ENCODE data around the gene SH3GLB1. TPM values are rescaled to one million over a fixed set of nuclear protein-coding genes. Genes with fewer than 3 reads are reported as not detected.

SH3GLB1 gene
- total RNA-seq, 1 donor from 2014 or later: 63.8 TPM

DNA sequence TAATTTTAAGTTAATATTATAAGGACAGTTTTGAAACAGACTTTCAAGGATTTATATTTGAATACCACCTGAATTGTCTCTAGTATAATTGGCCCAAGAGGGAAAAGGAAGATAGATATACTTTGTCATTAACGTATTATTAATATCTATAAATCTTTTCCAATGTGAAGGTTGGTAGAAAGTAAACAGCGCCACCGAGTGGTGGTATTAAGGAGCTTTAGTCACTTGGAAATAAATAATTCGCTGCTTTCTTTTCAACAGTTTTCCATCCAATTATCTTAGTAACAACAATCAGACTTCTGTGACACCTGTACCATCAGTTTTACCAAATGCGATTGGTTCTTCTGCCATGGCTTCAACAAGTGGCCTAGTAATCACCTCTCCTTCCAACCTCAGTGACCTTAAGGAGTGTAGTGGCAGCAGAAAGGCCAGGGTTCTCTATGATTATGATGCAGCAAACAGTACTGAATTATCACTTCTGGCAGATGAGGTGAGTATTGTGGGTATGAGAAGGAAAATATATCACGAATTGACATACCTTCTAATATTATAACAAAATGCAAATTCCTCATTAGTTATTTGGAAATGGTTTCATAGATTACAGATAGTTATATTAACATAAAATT lies 37.7 kb downstream of the SH3GLB1 start:
- ATAC-seq (ENCODE audit: low read depth) (no peak), DNase-seq (no peak)
- ChIA-PET CTCF (interaction anchor here (0.6 to 1.0 kb wide), 3 partner anchors 9 to 240 kb away, joined by 3 to 5 read pairs (median 3); no protein-coding TSS in a partner anchor), POLR2A (interaction anchor here (1.4 kb wide), 1 partner anchor 38 kb away, joined by 3 read pairs; no protein-coding TSS in a partner anchor)
- intact Hi-C loops (cut with micrococcal nuclease): loop anchor here (1.0 to 5.0 kb wide), 5 partner anchors 35 to 362 kb away; no protein-coding TSS in a partner anchor
- TF ChIP-seq, protein P1, sequence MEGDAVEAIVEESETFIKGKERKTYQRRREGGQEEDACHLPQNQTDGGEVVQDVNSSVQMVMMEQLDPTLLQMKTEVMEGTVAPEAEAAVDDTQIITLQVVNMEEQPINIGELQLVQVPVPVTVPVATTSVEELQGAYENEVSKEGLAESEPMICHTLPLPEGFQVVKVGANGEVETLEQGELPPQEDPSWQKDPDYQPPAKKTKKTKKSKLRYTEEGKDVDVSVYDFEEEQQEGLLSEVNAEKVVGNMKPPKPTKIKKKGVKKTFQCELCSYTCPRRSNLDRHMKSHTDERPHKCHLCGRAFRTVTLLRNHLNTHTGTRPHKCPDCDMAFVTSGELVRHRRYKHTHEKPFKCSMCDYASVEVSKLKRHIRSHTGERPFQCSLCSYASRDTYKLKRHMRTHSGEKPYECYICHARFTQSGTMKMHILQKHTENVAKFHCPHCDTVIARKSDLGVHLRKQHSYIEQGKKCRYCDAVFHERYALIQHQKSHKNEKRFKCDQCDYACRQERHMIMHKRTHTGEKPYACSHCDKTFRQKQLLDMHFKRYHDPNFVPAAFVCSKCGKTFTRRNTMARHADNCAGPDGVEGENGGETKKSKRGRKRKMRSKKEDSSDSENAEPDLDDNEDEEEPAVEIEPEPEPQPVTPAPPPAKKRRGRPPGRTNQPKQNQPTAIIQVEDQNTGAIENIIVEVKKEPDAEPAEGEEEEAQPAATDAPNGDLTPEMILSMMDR (IDR thresholded peaks at IDR 0.05): peak; percentile 73
- Mint-ChIP-seq H3K4me3 (no peak overlapping the region), H3K36me3 (ENCODE audit: low read depth) (peaks cover 41% of the 10 kb centered on the region), H3K4me1 (peaks cover 2% of the 10 kb centered on the region), H3K9me3 (no peaks in the 10 kb centered on the region), H3K27me3 (no peaks in the 10 kb centered on the region), H3K27ac (no peak overlapping the region)

DNA sequence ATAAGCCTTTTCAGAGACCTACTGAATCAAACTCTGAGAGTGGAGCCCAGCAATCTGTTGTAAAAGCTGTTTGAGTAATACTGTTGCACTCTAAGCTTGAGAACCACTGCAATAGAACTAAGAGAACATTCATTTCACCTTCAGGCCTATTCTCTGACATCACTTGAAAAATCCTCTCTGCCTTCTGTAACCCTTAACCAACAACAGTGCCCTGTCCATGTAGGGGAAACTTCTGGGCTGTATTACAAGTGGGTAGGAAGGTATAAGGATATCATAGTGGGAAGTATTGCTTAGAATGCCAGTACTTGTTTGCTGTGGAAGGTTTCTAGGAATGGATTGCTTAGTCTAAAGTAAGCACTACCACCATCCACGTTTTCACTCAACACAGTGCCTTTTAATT lies 42.9 kb downstream of the SH3GLB1 start:
- Mint-ChIP-seq H3K36me3 (ENCODE audit: low read depth) (peaks cover 33% of the 10 kb centered on the region), H3K9me3 (no peaks in the 10 kb centered on the region), H3K4me3 (no peak overlapping the region), H3K27ac (no peak overlapping the region), H3K27me3 (no peaks in the 10 kb centered on the region), H3K4me1 (no peaks in the 10 kb centered on the region)
- intact Hi-C loops (cut with micrococcal nuclease): no loop called here
- CTCF ChIA-PET: no interaction called here
- ATAC-seq (ENCODE audit: low read depth) (no peak), DNase-seq (no peak)
- TF ChIP-seq, protein P1 (IDR thresholded peaks at IDR 0.05): no peak
- POLR2A ChIA-PET: interaction anchor here (1.1 kb wide), 1 partner anchor 43 kb away, joined by 3 read pairs; the partner anchor contains the start of gene SH3GLB1

DNA sequence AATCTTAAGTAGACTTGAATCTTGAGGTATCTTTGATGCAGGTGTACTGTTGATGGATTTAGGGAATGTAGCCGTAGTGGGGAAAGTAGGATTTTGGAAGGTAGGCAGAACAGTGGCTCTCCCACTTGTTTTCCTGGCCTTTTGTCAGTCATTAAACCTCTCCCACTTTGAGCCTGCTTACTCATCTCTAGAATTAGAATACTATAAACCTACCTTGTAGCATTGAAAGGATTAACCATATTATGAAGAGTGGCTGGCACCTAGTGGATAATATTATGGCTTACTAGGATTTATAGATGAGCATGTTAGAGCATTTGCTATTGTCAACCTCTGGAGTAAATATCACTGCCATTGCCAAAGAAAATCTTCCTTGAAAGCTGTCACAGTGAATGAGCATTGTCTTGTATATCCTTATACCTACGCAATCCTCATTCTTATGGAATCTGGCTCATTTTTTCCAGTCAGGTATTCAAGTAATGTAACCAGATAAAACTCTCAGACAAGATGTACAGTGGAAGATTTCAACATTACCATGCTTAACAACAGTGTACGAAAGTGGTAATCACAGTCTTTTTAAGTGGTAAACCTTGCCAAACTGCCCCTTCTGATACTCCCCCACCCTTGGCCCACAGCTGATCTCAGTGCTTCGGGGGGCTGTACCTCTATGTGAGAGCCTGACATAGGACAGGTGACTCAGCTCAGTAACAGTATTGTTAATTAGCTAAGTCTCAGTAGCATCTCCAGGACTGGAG lies 44.4 kb downstream of the SH3GLB1 start:
- H3K4me1 Mint-ChIP-seq: no peaks in the 10 kb centered on the region
- POLR2A ChIA-PET: interaction anchor here (0.6 to 1.1 kb wide), 2 partner anchors 19 to 45 kb away, joined by 3 read pairs; partner anchors contain the start of gene SH3GLB1
- H3K4me3 Mint-ChIP-seq: no peak overlapping the region
- no peaks in the 10 kb centered on the region for H3K27me3 Mint-ChIP-seq
- H3K36me3 Mint-ChIP-seq (ENCODE audit: low read depth): peaks cover 25% of the 10 kb centered on the region
- CTCF ChIA-PET: no interaction called here
- H3K9me3 Mint-ChIP-seq: no peaks in the 10 kb centered on the region
- no peak for DNase-seq
- TF ChIP-seq, protein P1 (IDR thresholded peaks at IDR 0.05): no peak
- ATAC-seq (ENCODE audit: low read depth): no peak
- intact Hi-C loops (cut with micrococcal nuclease): no loop called here
- no peak overlapping the region for H3K27ac Mint-ChIP-seq

DNA sequence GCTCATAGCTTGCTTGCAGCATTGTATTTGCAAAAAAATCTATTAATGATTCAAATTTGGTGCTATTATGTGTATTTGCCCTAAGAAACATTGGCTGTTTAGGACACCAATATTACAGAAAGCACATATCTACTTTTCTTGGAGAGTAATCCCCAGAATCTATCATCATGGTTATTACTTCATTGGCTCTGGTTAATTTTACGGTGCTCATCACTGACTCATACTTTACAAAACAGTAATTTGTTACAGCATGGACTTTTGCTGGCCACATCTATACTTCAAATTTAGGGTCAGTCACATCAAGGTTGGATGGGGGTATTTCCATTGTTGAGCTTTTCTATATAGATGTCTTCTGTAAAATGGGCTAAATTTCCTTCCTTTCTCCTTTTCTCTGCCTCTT lies 45.7 kb downstream of the SH3GLB1 start:
- ChIA-PET CTCF (no interaction called here), POLR2A (interaction anchor here (1.1 to 1.3 kb wide), 2 partner anchors 10 to 46 kb away, joined by 3 read pairs; partner anchors contain the start of gene SH3GLB1)
- Mint-ChIP-seq H3K4me1 (peaks cover 4% of the 10 kb centered on the region), H3K36me3 (ENCODE audit: low read depth) (peaks cover 13% of the 10 kb centered on the region), H3K4me3 (no peak overlapping the region), H3K27me3 (peaks cover 5% of the 10 kb centered on the region), H3K9me3 (no peaks in the 10 kb centered on the region), H3K27ac (no peak overlapping the region)
- intact Hi-C loops (cut with micrococcal nuclease): no loop called here
- no peak for ATAC-seq (ENCODE audit: low read depth)
- TF ChIP-seq, protein P1 (IDR thresholded peaks at IDR 0.05): no peak
- no peak for DNase-seq

DNA sequence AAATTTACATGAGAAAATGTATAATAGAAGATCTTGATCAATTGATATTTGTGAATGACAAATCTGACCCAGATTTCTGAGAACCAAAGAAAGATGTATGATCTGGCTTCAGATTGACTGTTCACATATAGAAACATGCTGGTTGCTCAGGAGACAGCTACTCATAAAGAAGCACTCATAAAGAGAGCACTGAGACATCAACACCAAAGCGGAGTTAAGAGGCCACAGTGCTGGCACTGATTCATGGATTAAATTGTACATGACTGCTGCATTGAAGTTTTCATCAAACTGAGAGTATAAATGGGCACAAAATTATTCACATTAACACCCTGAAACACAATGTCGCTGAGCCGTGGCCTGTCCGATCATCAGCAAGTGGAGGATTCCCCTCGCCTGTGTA lies 46.2 kb downstream of the SH3GLB1 start:
- peaks cover 8% of the 10 kb centered on the region for H3K4me1 Mint-ChIP-seq
- ChIA-PET POLR2A (interaction anchor here (1.3 kb wide), 1 partner anchor 11 kb away, joined by 3 read pairs; no protein-coding TSS in a partner anchor), CTCF (interaction anchor here (0.8 kb wide), 1 partner anchor 1047 kb away, joined by 3 read pairs; no protein-coding TSS in a partner anchor)
- no peak overlapping the region for H3K27ac Mint-ChIP-seq
- TF ChIP-seq, protein P1 (IDR thresholded peaks at IDR 0.05): no peak
- DNase-seq: no peak
- H3K4me3 Mint-ChIP-seq: no peak overlapping the region
- peaks cover 5% of the 10 kb centered on the region for H3K27me3 Mint-ChIP-seq
- peaks cover 8% of the 10 kb centered on the region for H3K36me3 Mint-ChIP-seq (ENCODE audit: low read depth)
- no peak for ATAC-seq (ENCODE audit: low read depth)
- H3K9me3 Mint-ChIP-seq: no peaks in the 10 kb centered on the region
- intact Hi-C loops (cut with micrococcal nuclease): no loop called here

Data from activated B cell treated with CpG ODN at 0.5 μM for 24 hours (primary cell).